Gastroesophageal sphincter (tissue), 3 donors: ENCODE data around the gene TMEM272.

Experiments
- CTCF ChIP-seq, 4 experiments: fragments of 200-600 bp in 2 of 4; fragments of 450-650 bp in 2 of 4; sonication (generic) in 1 of 4; IDR thresholded peaks; one replicate each; pipeline ENCODE4 v1.5.1; 2017 to 2019; ENCODE audit warnings: antibody characterized with exemption in 4 of 4, mild to moderate bottlenecking in 2 of 4, moderate library complexity in 2 of 4
- POLR2AphosphoS5 ChIP-seq: sonication (generic); formaldehyde crosslinking; IDR thresholded peaks from one replicate; pipeline ENCODE4 v1.6.1; 2017; ENCODE audit warnings: antibody characterized with exemption

GRCh38 chr13:51841732-51842131 lies 3.2 kb downstream of the TMEM272 start:
- TF ChIP-seq POLR2AphosphoS5: no peak
- TF ChIP-seq CTCF (IDR thresholded peaks at IDR 0.05): no peak
